OCI-LY3 (cell line): ENCODE data around the gene ST6GALNAC6.

Experiments
- H2AFZ ChIP-seq: fragments of 200-600, 300-600 bp; shearing (Covaris generic); 2 replicates; pipeline ENCODE4 v1.6.0; 2014; ENCODE audit warnings: antibody characterized with exemption, low read depth, low read length
- H3K27ac ChIP-seq: fragments of 200-600, 300-600 bp; sonication (generic); 2 replicates; pipeline ENCODE4 v1.5.1; 2014; ENCODE audit warnings: mild to moderate bottlenecking, low read length, moderate library complexity, mixed read lengths
- H3K27me3 ChIP-seq: fragments of 200-600, 300-600 bp; sonication (generic); 2 replicates; pipeline ENCODE4 v1.6.1; 2014; ENCODE audit warnings: low read depth, low read length, mixed read lengths
- H3K36me3 ChIP-seq: fragments of 200-600, 300-600 bp; sonication (generic); replicated peaks from 2 replicates; pipeline ENCODE3; 2014; ENCODE audit warnings: low read depth, low read length, mixed read lengths
- H3K4me1 ChIP-seq: fragments of 300-600, 200-600 bp; sonication (generic); 2 replicates; pipeline ENCODE4 v1.6.1; 2014; ENCODE audit warnings: low read length, mixed read lengths
- H3K4me2 ChIP-seq: fragments of 200-600, 300-600 bp; sonication (generic); 2 replicates; pipeline ENCODE4 v1.6.1; 2014; ENCODE audit warnings: low read length, mixed read lengths
- H3K4me3 ChIP-seq: fragments of 300-600, 200-600 bp; sonication (generic); 2 replicates; pipeline ENCODE4 v1.5.1; 2014; ENCODE audit warnings: antibody characterized with exemption, mild to moderate bottlenecking, low read length, moderate library complexity
- H3K79me2 ChIP-seq: fragments of 300-600, 200-600 bp; shearing (Covaris generic); 2 replicates; pipeline ENCODE4 v1.6.1; 2014; ENCODE audit warnings: mild to moderate bottlenecking, low read length, mixed read lengths
- H3K9ac ChIP-seq: fragments of 300-600, 200-600 bp; shearing (Covaris generic); 2 replicates; pipeline ENCODE4 v1.6.0; 2014; ENCODE audit warnings: mild to moderate bottlenecking, low read length, moderate library complexity
- H3K9me3 ChIP-seq: fragments of 200-600, 300-600 bp; shearing (Covaris generic); 2 replicates; pipeline ENCODE4 v1.6.1; 2014; ENCODE audit warnings: low read length, mixed read lengths; ENCODE audit not compliant: insufficient read depth
- H4K20me1 ChIP-seq: fragments of 200-600, 300-600 bp; sonication (generic); 2 replicates; pipeline ENCODE4 v1.6.1; 2016; ENCODE audit warnings: low read length, mixed read lengths; ENCODE audit not compliant: insufficient read depth
- CTCF ChIP-seq: fragments of 200-600, 300-600 bp; sonication (generic); IDR thresholded peaks from 2 replicates; pipeline ENCODE4 v1.5.1; 2014; ENCODE audit warnings: antibody characterized with exemption, low read length, low read depth
- EZH2phosphoT487 ChIP-seq: fragments of 200-600 bp; shearing (Covaris generic); IDR thresholded peaks from 2 replicates; pipeline ENCODE4 v1.6.1; 2018; ENCODE audit warnings: antibody characterized with exemption, mixed run types, low read depth

The ST6GALNAC6 gene

GRCh38 chr9:127860260-127860659, 39.1 kb downstream of the ST6GALNAC6 start:
- H3K36me3 ChIP-seq: no peaks in the 10 kb centered on the region
- H3K79me2 ChIP-seq: no peaks in the 10 kb centered on the region
- no peak overlapping the region for H3K4me3 ChIP-seq
- no peaks in the 10 kb centered on the region for H4K20me1 ChIP-seq
- H3K4me1 ChIP-seq: no peaks in the 10 kb centered on the region
- H3K27me3 ChIP-seq: no peaks in the 10 kb centered on the region
- no peak for TF ChIP-seq EZH2phosphoT487
- no peak for TF ChIP-seq CTCF
- no peaks in the 10 kb centered on the region for H3K9me3 ChIP-seq
- H2AFZ ChIP-seq: no peak overlapping the region
- no peak overlapping the region for H3K27ac ChIP-seq
- H3K9ac ChIP-seq: no peak overlapping the region
- no peak overlapping the region for H3K4me2 ChIP-seq

- Histone ChIP-seq H3K4me1 (no peaks in the 10 kb centered on the region), H3K9me3 (no peaks in the 10 kb centered on the region), H3K4me2 (no peak overlapping the region), H3K36me3 (no peaks in the 10 kb centered on the region), H3K79me2 (no peaks in the 10 kb centered on the region), H2AFZ (no peak overlapping the region), H3K27ac (no peak overlapping the region), H4K20me1 (no peaks in the 10 kb centered on the region), H3K9ac (no peak overlapping the region), H3K27me3 (no peaks in the 10 kb centered on the region), H3K4me3 (no peak overlapping the region)
- TF ChIP-seq EZH2phosphoT487 (no peak), CTCF (no peak)
Observed at GRCh38 chr9:127858041-127858512, 41.3 kb downstream of the ST6GALNAC6 start.

GRCh38 chr9:127857278-127857677, 42.1 kb downstream of the ST6GALNAC6 start:
- Histone ChIP-seq H4K20me1 (no peaks in the 10 kb centered on the region), H3K27me3 (no peaks in the 10 kb centered on the region), H3K9me3 (no peaks in the 10 kb centered on the region), H3K27ac (no peak overlapping the region), H3K4me3 (no peak overlapping the region), H3K4me1 (no peaks in the 10 kb centered on the region), H3K36me3 (no peaks in the 10 kb centered on the region), H3K79me2 (no peaks in the 10 kb centered on the region), H3K9ac (no peak overlapping the region), H3K4me2 (no peak overlapping the region), H2AFZ (no peak overlapping the region)
- no peak for TF ChIP-seq EZH2phosphoT487
- TF ChIP-seq CTCF: no peak

GRCh38 chr9:127856729-127857116, 42.7 kb downstream of the ST6GALNAC6 start:
- no peak overlapping the region for H3K9ac ChIP-seq
- H3K27me3 ChIP-seq: no peaks in the 10 kb centered on the region
- H4K20me1 ChIP-seq: no peaks in the 10 kb centered on the region
- H3K4me3 ChIP-seq: no peak overlapping the region
- H3K27ac ChIP-seq: no peak overlapping the region
- no peak overlapping the region for H3K4me2 ChIP-seq
- H3K36me3 ChIP-seq: no peaks in the 10 kb centered on the region
- TF ChIP-seq CTCF: no peak
- no peak for TF ChIP-seq EZH2phosphoT487
- H3K79me2 ChIP-seq: no peaks in the 10 kb centered on the region
- no peaks in the 10 kb centered on the region for H3K4me1 ChIP-seq
- no peak overlapping the region for H2AFZ ChIP-seq
- H3K9me3 ChIP-seq: no peaks in the 10 kb centered on the region
